IPS-NIHi11 (cell line): Measurements from ENCODE around the gene KCNIP4.
"Not testable (repeated sequence)": the region's sequence is repeated elsewhere in the genome, so short reads cannot be mapped to it uniquely, and the experiment has no call there.

Experiments used
- DNase-seq: peaks from one replicate; pipeline ENCODE4 v3.0.0; 2012; ENCODE audit warnings: mixed read lengths, low spot score

The KCNIP4 gene

GRCh38 chr4:21352354-21352753, 596.2 kb downstream of the KCNIP4 start:
- DNase-seq: not testable (repeated sequence)

DNA sequence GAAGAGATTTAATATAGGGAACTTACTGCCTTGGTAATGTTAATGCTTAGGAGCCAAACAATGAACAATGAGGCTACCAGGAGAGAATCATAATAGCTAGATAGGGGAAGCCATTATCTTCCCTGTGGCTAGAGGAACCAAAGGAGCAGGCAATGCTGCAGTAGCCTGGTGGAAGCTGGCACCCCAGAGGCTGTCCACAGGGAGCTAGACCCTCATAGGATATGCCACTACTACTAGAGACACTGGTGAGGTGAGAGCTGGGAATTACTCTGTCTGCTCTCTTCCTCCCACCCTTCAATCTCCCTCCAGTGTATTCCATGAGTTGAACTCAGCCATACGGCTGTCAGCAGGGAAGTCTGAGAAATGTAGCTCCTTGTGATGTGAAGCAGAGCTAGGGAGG, 601.4 kb downstream of the KCNIP4 start:
- no peak for DNase-seq

- no peak for DNase-seq
Measured at GRCh38 chr4:21327976-21328700, 620.4 kb downstream of the KCNIP4 start.

DNA sequence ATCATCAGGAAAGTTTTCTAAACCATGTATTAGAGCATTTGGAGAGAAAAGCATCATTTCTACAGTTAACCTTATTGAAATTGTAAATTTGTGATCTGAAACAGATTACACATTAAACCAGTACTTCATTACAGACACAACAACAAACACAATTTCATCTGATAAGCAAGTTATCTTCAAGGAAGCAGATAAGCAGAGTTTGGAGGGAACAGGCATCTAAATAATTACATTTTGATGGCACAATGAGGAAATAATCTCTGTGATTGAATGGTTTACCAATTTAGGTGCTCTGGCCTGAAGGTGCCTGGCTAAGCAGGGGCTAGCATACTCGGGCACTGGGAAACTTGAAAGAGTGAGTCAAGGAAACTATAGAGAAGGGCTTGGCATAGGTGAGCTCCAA, 628.5 kb downstream of the KCNIP4 start:
- no peak for DNase-seq

DNA sequence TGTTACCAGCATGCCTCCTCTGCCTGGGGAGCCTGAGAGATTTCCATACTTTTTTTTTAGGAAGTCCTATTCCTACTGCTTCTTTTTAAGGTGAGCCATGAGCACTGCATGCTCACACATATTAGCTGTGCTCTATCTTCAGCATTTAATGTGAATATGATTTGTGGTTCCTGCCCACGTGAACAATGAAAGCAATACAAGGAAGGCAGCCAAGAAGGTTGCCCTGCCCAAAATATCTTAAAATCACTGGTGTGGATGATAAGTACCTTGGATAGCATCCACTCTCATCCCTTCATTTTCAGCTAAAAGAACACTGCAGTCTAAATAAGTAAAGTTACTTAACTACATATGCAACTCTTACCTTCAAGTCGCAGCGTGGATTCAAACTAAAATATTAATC, 640.9 kb downstream of the KCNIP4 start:
- DNase-seq: no peak

- DNase-seq: no peak
Measured at GRCh38 chr4:21304540-21304887, 644.1 kb downstream of the KCNIP4 start.

DNA sequence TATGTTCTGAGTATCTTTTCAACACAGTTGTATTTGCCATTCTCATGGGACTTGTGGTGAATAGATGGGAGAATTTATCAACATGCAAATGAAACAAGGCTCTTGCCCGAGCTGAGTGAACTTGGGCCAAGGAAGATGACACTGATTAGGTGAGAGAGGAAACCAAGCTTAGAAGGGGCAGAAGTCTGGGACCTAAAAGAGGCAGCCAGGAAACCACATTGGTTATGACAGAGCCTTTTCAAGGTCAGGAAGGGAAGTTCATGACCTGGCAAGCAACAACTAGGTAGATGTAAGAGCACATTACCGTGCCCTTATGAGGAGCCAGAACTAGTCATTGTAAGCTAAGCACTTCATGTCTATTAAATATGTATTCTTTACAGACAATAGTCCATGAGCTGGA, 658.0 kb downstream of the KCNIP4 start:
- DNase-seq: no peak

- DNase-seq: no peak
Measured at GRCh38 chr4:21276046-21276445, 672.5 kb downstream of the KCNIP4 start.

GRCh38 chr4:21271439-21272052, 677.0 kb downstream of the KCNIP4 start:
- DNase-seq: no peak

DNA sequence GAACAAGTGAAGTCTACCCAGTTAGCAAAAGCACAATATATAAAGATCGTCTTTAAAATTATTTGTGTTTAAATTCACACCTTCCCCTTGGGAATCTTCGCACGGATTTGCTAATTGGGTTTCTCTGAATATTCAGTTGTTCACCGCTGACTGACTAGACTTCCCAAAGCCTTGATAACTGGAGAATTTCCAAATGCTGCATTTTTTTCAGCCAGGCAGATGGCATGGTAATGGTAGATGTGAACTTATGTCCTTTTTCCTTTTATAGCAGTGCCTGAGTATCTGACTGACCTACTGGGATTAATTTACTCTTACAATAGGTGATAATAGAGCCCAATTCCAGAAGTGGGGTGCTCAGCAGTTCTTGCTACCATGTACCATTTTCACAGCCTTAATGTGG, 700.2 kb downstream of the KCNIP4 start:
- no peak for DNase-seq

DNA sequence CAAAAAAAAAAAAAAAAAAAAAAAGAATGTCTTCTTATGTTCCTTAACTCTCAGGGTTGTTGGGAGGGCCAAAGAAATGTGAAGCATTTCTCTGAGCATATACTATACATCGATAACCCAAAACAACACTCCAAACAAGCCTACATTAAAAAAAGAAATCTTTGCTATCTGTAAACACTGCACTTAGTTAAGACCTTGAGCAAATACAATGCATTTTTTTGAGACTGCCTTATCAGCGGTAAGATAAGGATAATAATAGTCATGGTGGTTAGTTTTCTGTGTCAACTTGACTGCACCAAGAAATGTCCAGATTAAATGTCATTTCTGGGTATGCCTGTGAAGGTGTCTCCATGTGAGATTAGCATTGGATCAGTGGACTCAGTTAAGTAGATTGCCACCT, 706.4 kb downstream of the KCNIP4 start:
- DNase-seq: no peak

DNA sequence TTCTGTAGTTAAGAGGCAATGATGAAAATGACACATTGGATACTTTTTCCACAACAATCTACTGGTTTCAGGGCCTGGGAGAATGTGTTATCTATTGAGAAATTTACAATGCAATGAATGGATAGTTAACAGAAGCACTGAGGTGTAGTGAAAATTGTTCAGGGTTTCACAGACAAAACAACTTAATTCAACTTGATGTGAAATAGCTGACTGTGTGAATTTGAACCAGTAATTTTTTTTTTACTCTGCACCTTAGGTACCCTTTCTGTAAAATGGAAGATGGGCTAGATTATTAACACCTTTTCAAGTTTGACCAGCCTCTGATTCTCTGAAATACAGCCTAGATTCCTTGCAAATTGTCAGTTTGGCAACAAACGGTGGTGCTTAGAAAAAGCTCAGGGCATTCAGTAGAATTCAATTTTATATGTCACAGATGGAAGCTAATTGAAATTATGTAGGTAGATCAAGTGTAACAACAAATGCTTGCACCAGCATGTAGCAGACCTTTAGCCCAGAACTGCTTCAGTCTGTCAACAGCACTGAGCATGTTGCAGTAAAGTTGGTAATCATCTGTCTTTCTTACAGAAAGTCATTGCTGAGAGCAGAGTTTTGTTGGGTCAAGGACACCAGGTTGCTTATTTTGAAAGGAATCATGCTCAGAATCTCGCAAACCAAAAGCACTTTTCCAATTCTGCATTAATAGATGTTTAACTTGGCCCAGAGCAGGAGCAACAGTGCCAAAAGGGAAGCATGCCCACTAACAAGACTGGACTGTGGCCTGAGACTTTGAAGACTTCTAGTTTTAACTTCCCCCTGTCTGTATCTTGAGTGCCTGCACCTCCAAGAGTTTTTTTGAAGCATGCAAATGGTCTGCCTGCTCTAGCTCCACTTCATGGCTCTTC, 721.7 kb downstream of the KCNIP4 start:
- no peak for DNase-seq

DNA sequence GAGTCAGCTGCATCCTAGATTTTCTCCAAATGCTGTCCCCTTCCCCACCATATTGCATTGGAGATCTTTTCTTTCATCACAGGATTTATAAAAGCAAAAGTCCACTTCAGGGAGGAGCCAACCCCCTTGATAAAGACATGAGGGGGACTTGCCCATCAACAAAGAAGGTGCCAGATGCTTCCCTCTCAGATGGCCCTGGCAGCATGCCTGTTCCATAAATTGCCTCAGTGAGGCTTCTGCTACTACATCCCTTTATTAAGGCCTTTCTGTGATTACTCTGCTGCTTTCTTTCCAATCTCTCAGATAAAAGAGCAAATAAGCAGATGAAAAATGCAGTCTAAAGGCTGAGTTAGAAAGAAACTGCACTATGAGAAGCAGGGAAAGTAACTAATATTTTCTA, 736.7 kb downstream of the KCNIP4 start:
- no peak for DNase-seq

DNA sequence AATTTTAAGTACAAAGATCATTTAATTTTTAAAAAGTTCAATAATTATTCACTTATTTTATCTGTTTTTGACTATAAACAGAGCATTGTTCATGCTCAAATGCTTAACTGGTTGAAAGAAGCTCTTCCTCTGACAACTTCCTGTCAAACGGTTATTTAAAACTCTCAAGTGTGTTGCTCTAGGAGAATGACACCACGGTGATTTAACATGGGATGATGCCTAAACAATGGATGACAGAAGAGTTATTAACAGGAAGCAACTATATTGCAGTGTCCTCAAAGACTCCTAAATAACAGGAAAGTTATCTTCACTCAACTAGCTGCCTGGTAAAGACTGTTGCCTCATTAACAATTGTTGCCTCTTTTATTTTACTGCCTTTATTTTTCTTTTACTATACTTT, 738.7 kb downstream of the KCNIP4 start:
- DNase-seq: no peak

DNA sequence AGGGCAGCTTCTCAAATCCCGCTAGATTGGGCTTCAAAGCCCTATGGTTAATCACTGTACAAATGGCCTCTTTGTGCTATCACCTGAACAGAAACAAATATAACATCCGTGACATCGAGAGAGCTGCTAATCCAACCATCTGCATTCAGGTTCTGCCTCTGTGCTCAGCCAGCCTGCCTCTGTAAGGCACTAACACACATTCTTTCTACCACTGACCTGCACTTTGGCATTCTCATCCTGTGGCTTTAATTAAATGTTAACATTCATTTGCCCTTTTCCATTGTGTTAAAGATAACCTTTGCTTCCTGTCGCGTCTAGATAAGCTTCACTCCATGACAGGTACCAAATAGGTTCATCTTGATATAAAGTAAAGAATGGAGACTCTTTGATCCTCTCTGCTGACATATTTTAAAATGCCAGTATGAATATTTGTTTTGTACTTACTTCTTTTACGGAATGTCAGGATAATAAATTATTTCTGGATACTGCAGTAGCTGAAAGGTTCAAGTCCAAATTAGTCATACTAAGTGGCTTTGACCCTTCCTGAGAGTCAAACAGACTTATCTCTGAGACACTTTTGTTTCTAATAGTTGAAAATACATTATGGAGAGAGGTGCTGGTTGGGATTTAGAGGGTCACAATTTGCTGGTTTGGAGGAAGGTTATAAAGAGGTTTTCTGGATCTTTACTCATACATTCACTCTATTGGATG, 742.6 kb downstream of the KCNIP4 start:
- DNase-seq: no peak

DNA sequence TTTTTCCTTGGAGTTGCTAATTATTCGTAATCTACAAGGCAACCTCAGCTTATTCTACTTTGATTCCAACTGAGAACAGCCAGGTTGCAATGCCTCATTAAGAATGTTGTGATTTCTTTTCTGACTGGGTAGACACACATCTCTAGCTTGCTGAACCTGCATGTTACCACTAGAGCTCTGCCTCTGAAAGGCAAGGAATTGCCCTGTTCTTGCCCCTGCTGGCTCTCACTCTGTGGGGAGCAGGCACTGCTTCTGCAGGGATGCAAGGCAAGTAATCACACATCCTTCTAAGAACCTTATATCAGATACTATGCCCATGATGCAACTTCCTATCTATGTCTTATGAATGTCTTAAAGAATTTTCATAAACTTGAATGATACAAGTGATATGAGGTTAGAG, 745.2 kb downstream of the KCNIP4 start:
- DNase-seq: no peak

DNA sequence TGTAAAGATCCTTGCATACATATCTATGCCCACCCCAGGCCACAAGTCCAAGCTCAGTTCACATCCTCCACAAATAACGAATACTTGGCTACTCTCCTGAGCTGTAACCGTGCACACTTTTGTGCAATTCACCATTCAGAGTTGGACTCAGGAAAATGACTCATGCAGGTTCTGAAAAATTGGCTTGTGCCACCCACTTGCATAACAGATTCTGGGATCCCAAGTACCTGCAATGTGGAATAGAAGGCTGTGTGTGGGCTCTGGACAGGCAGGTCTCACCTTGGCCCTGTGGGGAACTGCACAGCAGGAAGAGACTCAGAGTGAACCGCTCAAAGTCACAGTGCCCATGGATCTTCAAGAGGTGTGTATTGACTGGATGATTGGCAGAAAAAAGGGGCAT, 745.6 kb downstream of the KCNIP4 start:
- no peak for DNase-seq

DNA sequence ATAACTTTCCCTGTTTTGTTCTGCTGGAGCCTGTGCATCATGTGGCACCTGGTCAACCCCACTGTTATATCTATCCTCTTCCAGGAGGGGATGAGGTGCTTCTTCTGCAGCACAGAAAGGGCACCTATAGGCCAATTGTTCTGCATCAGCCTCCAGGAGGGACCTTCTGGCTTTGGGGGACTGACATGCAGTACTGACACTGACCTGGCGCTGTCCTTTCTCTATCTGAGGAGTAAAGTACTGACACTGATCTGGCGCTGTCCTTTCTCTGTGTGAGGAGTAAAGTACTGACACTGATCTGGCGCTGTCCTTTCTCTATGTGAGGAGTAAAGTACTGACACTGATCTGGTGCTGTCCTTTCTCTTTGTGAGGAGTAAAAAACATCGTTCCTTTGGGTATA, 749.9 kb downstream of the KCNIP4 start:
- no peak for DNase-seq

- DNase-seq: no peak
Measured at GRCh38 chr4:21195682-21196081, 752.9 kb downstream of the KCNIP4 start.

DNA sequence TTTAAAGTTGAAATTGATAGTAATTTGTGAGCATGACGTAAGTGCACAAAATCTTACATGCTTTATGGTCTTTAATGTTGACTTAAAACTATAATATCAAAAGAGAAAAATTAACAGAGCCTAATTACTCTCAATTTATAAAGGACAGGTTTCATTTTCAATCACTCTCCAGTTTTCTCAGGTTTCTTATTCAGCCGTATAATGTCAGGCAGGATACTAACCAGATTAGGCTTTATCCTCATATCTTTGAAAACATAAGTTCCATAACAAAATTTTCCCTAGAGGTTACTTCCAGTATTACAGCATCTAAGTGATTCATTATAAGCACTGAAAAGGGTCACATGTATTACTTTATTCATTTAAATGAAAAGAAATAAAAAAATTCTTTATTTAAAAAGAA, 756.2 kb downstream of the KCNIP4 start:
- no peak for DNase-seq

DNA sequence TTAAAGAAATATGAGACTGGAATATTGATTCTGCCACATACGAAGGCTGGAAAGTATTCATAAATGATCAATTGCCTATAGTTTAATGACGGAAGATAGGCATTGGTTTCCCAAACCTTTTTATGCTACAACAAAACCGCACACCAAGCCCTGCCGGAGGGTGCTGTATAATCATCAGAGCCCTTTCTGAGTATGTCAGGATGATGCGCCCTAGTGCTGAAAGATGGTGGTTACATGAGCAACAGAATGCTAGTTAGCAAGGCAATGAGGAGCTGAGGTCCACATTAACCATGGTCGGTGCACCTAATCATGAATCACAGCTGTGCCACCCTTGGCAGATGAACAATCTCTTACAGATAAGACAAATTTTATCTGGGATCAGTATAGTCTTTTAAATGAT, 757.3 kb downstream of the KCNIP4 start:
- no peak for DNase-seq

GRCh38 chr4:21184788-21185187, 763.8 kb downstream of the KCNIP4 start:
- no peak for DNase-seq

- no peak for DNase-seq
Measured at GRCh38 chr4:21181716-21182115, 766.9 kb downstream of the KCNIP4 start.
